KMS-11 (cell line): Measurements from ENCODE around the gene RPLP2.

Experiments
- H2AFZ ChIP-seq: fragments of 200-600 bp; sonication (generic); 2 replicates; pipeline ENCODE4 v1.6.1; 2016; ENCODE audit warnings: antibody characterized with exemption, mixed run types, low read depth
- H3K27ac ChIP-seq: fragments of 200-600 bp; sonication (generic); 2 replicates; pipeline ENCODE4 v1.6.1; 2016; ENCODE audit warnings: mild to moderate bottlenecking, mixed run types
- H3K27me3 ChIP-seq: fragments of 200-600 bp; sonication (generic); 2 replicates; pipeline ENCODE4 v1.6.1; 2017; ENCODE audit warnings: mild to moderate bottlenecking, low read depth, mixed run types, moderate library complexity; ENCODE audit not compliant: insufficient read depth
- H3K36me3 ChIP-seq: fragments of 200-600 bp; sonication (generic); 2 replicates; pipeline ENCODE4 v1.6.1; 2017; ENCODE audit warnings: mild to moderate bottlenecking, mixed run types; ENCODE audit not compliant: insufficient read depth
- H3K4me1 ChIP-seq: fragments of 200-600 bp; sonication (generic); 2 replicates; pipeline ENCODE4 v1.6.1; 2016; ENCODE audit warnings: mild to moderate bottlenecking, low read depth, mixed run types; ENCODE audit not compliant: poor library complexity, severe bottlenecking
- H3K4me2 ChIP-seq: fragments of 200-600 bp; sonication (generic); 2 replicates; pipeline ENCODE4 v1.7.0; 2016; ENCODE audit warnings: mild to moderate bottlenecking, mixed run types
- H3K4me3 ChIP-seq: fragments of 200-600 bp; sonication (generic); IDR thresholded peaks from 2 replicates; pipeline ENCODE4 v1.6.1; 2017; ENCODE audit warnings: low read depth, low read length, mixed read lengths; ENCODE audit not compliant: insufficient read depth
- H3K79me2 ChIP-seq: fragments of 200-600 bp; sonication (generic); 2 replicates; pipeline ENCODE4 v1.6.1; 2016; ENCODE audit warnings: low read depth, mixed run types; ENCODE audit not compliant: insufficient read depth
- H3K9ac ChIP-seq: fragments of 200-600 bp; sonication (generic); 2 replicates; pipeline ENCODE4 v1.6.1; 2016; ENCODE audit warnings: mild to moderate bottlenecking, mixed run types
- H4K20me1 ChIP-seq: fragments of 200-600 bp; sonication (generic); 2 replicates; pipeline ENCODE4 v1.6.1; 2016; ENCODE audit warnings: mild to moderate bottlenecking, mixed run types; ENCODE audit not compliant: insufficient read depth
- CTCF ChIP-seq: fragments of 200-600 bp; sonication (generic); conservative IDR thresholded peaks from 2 replicates; pipeline ENCODE4 v1.6.1; 2017; ENCODE audit warnings: low read depth, mild to moderate bottlenecking, antibody characterized with exemption, low read length, moderate library complexity, mixed read lengths

RPLP2 gene

GRCh38 chr11:853682-854448 lies 44.1 kb downstream of the RPLP2 start:
- no peak overlapping the region for H3K4me2 ChIP-seq
- peaks cover 5% of the 10 kb centered on the region for H3K4me1 ChIP-seq
- H2AFZ ChIP-seq, result no peak overlapping the region
- no peak for TF ChIP-seq CTCF
- no peaks in the 10 kb centered on the region for H4K20me1 ChIP-seq
- no peak overlapping the region for H3K4me3 ChIP-seq
- peaks cover 19% of the 10 kb centered on the region; the same call in 1 of the 2 replicates for H3K27me3 ChIP-seq
- no peak overlapping the region for H3K27ac ChIP-seq
- H3K36me3 ChIP-seq, result no peaks in the 10 kb centered on the region
- no peaks in the 10 kb centered on the region for H3K79me2 ChIP-seq
- H3K9ac ChIP-seq, result no peak overlapping the region

- Histone ChIP-seq H3K4me3 (no peak overlapping the region), H3K36me3 (no peaks in the 10 kb centered on the region), H3K27me3 (peaks cover 13% of the 10 kb centered on the region; the same call in 1 of the 2 replicates), H3K79me2 (no peaks in the 10 kb centered on the region), H3K4me2 (no peak overlapping the region), H3K4me1 (peaks cover 4% of the 10 kb centered on the region), H3K27ac (no peak overlapping the region), H2AFZ (no peak overlapping the region), H3K9ac (no peak overlapping the region), H4K20me1 (no peaks in the 10 kb centered on the region)
- no peak for TF ChIP-seq CTCF
Observed at GRCh38 chr11:854601-855329, 45.0 kb downstream of the RPLP2 start.

GRCh38 chr11:855330-855674 lies 45.5 kb downstream of the RPLP2 start:
- no peak overlapping the region for H3K4me2 ChIP-seq

GRCh38 chr11:855796-856195 lies 46.0 kb downstream of the RPLP2 start:
- Histone ChIP-seq H3K27ac (no peak overlapping the region), H4K20me1 (no peaks in the 10 kb centered on the region), H3K27me3 (peaks cover 7% of the 10 kb centered on the region; the same call in 1 of the 2 replicates), H3K4me3 (no peak overlapping the region), H3K36me3 (no peaks in the 10 kb centered on the region), H3K79me2 (no peaks in the 10 kb centered on the region), H3K9ac (no peak overlapping the region), H2AFZ (no peak overlapping the region), H3K4me2 (no peak overlapping the region), H3K4me1 (peaks cover 14% of the 10 kb centered on the region)
- no peak for TF ChIP-seq CTCF

More at GRCh38 chr11:855330-855674, 45.5 kb downstream of the RPLP2 start:
- TF ChIP-seq CTCF, result no peak
- H3K79me2 ChIP-seq, result no peaks in the 10 kb centered on the region
- H3K4me1 ChIP-seq, result peaks cover 9% of the 10 kb centered on the region
- H3K9ac ChIP-seq, result no peak overlapping the region
- H3K27ac ChIP-seq, result no peak overlapping the region
- no peak overlapping the region for H2AFZ ChIP-seq
- H3K36me3 ChIP-seq, result no peaks in the 10 kb centered on the region
- H3K27me3 ChIP-seq, result peaks cover 12% of the 10 kb centered on the region; the same call in 1 of the 2 replicates
- no peaks in the 10 kb centered on the region for H4K20me1 ChIP-seq
- H3K4me3 ChIP-seq, result no peak overlapping the region
